ENCODE measurements around the gene LRP1.

Gene LRP1

DNA sequence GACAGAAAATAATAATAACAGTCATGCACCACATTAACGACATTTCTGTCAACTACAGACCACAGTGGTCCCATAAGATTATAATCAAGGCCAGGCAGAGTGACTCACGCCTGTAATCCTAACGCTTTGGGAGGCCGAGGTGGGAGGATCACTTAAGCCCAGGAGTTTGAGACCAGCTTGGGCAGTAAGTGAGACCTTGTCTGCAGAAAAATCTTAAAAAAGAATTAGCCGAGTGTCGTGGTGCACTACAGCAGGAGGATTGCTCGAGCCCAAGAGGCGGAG is 30.8 kb upstream of the LRP1 start:
- Histone ChIP-seq H3K4me2 (peak overlapping the region; percentile 14 to 99 (median 66); a peak in 14 of 22 replicates), H3K4me3 (no peak overlapping the region), H3K27ac (peak overlapping the region in 6 of 11 experiments; percentile 7 to 80 (median 32); a peak in 8 of 22 replicates), H3K9me3 (replicated peaks in 1 of 11) (no peaks in the 10 kb centered on the region), H3K36me3 (peaks cover 86 to 97% (median 93%) of the 10 kb centered on the region in 11 experiments), H3K4me1 (peaks cover 65 to 100% (median 86%) of the 10 kb centered on the region in 10 experiments), H3K9ac (peak overlapping the region in 9 of 11 experiments; percentile 21 to 71 (median 48); a peak in 8 of 22 replicates), H4K20me1 (peaks cover 17 to 99% (median 78%) of the 10 kb centered on the region in 11 experiments; a peak in 21 of 22 replicates), H3K27me3 (no peaks in the 10 kb centered on the region)
- TF ChIP-seq Cebpa-rat (IDR thresholded peaks at IDR 0.05): no peak

DNA sequence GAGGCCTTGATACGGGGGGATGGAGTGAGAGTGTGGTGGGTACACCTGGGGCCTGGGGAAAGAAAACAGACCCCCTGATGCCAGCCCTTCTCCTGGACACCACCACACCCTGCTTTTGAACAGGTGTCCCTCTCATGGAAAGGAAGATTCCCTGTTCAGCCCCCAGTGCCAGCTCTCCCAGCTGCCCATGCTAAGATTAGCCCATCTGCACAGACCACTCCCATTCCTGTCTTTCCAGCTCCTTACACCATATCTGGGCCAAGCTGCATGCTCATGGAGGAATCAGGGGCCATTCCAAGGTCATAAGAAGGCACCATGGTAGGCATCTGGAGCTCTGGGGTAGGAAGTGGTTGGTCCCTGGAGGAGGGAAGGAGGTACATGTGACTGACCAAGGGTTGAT is 29.7 kb upstream of the LRP1 start:
- Histone ChIP-seq H3K4me2 (peak overlapping the region; percentile 55 to 99 (median 69)), H3K36me3 (peaks cover 88 to 97% (median 94%) of the 10 kb centered on the region in 11 experiments), H3K4me1 (peaks cover 56 to 100% (median 87%) of the 10 kb centered on the region in 10 experiments), H3K9me3 (replicated peaks in 1 of 11) (no peaks in the 10 kb centered on the region), H4K20me1 (peaks cover 9 to 99% (median 70%) of the 10 kb centered on the region in 11 experiments; a peak in 21 of 22 replicates), H3K9ac (peak overlapping the region; percentile 11 to 65 (median 45); a peak in 16 of 22 replicates), H3K27me3 (no peaks in the 10 kb centered on the region), H3K27ac (peak overlapping the region in 10 of 11 experiments; percentile 19 to 60 (median 47); a peak in 19 of 22 replicates), H3K4me3 (no peak overlapping the region)
- no peak for TF ChIP-seq Cebpa-rat (IDR thresholded peaks at IDR 0.05)

DNA sequence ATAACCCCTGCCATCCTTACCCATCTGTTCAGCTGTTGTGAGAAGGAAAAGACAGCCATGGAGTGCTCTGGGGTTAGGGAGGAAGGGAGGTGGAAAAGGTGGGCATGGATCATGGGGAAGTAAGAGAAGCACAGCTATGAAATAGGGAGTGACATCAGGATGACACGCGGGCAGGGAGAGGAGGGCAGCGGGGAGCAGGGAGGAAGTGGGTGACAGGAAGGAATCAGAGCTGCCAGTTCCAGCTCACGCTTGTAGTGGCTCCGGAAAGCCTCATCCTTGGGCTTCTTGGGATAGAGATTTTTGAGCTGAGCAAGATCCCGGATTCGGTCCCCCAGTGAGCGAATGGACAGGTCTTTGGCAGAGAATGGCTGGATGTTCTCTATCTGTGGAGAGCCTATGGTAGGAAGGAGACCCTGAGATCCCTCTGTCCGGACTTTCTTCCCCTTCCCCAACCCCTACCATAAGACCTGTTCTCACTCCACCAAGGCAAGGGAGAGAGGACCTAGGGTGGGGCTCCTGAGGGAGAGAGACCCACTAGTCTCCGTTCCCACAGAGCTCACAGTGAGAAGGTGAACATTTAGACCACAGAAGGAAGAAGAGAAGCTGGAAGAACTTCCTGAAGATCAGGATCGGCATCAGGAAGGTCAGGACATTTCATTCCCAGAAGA is 29.1 kb upstream of the LRP1 start:
- H3K36me3 ChIP-seq: peaks cover 92 to 100% (median 98%) of the 10 kb centered on the region in 11 experiments
- H3K27me3 ChIP-seq: no peaks in the 10 kb centered on the region
- TF ChIP-seq Cebpa-rat (IDR thresholded peaks at IDR 0.05): no peak

DNA sequence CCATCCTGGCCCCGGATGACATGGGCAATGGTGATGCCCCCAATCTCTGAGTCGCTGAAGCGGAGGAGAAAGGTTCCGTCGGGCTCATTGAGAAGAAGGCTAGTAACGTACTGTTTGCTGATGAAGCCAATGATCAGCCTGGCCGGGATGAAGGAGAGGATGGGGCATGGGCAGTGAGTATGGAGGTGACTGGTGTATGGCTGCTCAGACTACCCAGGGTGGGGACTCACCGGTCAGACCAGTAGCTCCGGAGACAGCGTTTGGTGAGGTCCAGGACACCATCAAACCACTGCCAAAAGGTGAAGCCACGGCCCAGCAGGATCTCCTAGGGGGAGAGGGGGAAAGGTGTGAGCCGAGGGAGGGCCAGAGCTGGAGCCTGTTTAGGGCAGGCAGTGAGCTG is 28.5 kb upstream of the LRP1 start:
- Histone ChIP-seq H4K20me1 (peaks cover 3 to 100% (median 64%) of the 10 kb centered on the region in 11 experiments; a peak in 20 of 22 replicates), H3K4me2 (peak overlapping the region; percentile 55 to 99 (median 69); a peak in 20 of 22 replicates), H3K9me3 (replicated peaks in 1 of 11) (no peaks in the 10 kb centered on the region), H3K27me3 (no peaks in the 10 kb centered on the region), H3K4me3 (no peak overlapping the region; a peak in 2 of 20 replicates), H3K4me1 (peaks cover 45 to 100% (median 87%) of the 10 kb centered on the region in 10 experiments), H3K36me3 (peaks cover 92 to 100% (median 98%) of the 10 kb centered on the region in 11 experiments), H3K9ac (peak overlapping the region in 8 of 11 experiments; percentile 5 to 70 (median 38); a peak in 9 of 22 replicates), H3K27ac (peak overlapping the region in 10 of 11 experiments; percentile 12 to 60 (median 47); a peak in 14 of 22 replicates)
- TF ChIP-seq Cebpa-rat (IDR thresholded peaks at IDR 0.05): no peak

More for the DNA sequence above, 29.1 kb upstream of the LRP1 start:
- H3K4me3 ChIP-seq: no peak overlapping the region; a peak in 2 of 20 replicates
- peaks cover 51 to 100% (median 87%) of the 10 kb centered on the region in 10 experiments for H3K4me1 ChIP-seq
- peak overlapping the region; percentile 19 to 60 (median 47); a peak in 18 of 22 replicates for H3K27ac ChIP-seq
- peaks cover 8 to 100% (median 67%) of the 10 kb centered on the region in 11 experiments; a peak in 20 of 22 replicates for H4K20me1 ChIP-seq
- peak overlapping the region in 10 of 11 experiments; percentile 11 to 70 (median 48); a peak in 14 of 22 replicates for H3K9ac ChIP-seq
- H3K9me3 ChIP-seq (replicated peaks in 1 of 11): no peaks in the 10 kb centered on the region
- peak overlapping the region; percentile 55 to 99 (median 69) for H3K4me2 ChIP-seq

DNA sequence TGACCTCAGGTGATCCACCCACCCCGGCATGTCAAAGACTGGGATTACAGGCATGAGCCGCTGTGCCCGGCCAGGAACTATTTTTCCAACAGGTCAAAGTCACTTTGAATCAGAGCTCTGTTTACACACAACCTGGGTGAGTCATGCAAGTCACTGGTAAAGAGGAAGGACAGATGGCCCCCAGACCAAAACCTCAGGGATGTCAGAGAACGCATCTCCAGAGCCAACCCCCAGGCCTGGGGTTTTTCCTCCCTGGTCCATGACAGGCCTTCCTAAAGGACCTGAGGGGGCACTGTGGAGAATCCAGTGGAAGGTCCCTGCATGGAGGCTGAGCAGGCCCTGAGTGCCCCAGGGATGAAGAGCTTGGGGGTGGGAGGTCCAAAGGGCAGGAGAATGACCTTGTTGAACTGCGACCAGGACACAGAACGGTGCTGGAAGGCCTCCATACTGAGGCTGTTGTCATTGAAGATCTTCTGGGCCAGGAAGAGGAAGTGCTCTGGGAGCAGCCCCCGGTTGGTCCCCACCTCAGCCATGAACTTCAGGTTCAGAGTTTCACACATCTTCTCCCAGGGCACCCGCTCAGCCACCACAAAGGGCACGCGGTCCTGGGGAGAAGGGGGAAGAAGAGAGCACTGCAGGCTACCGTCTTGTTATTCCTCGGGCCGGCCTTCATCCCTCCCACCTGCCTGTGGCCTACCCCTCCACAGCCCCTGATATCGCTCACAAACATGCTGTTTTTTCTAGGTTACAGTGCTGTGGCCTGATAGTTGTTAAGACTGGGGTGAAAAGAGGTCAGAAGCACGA is 26.2 kb upstream of the LRP1 start:
- H3K4me1 ChIP-seq: peaks cover 32 to 100% (median 83%) of the 10 kb centered on the region in 10 experiments
- H3K9ac ChIP-seq: peak overlapping the region in 8 of 11 experiments; percentile 9 to 54 (median 38); a peak in 10 of 22 replicates
- H3K4me2 ChIP-seq: peak overlapping the region in 9 of 11 experiments; percentile 4 to 98 (median 53); a peak in 14 of 22 replicates
- TF ChIP-seq Cebpa-rat (IDR thresholded peaks at IDR 0.05): no peak
- no peak overlapping the region; a peak in 1 of 20 replicates for H3K4me3 ChIP-seq
- peak overlapping the region in 9 of 11 experiments; percentile 16 to 74 (median 56); a peak in 17 of 22 replicates for H3K27ac ChIP-seq
- no peaks in the 10 kb centered on the region for H3K9me3 ChIP-seq (replicated peaks in 1 of 11)
- peaks cover 92 to 100% (median 98%) of the 10 kb centered on the region in 11 experiments for H3K36me3 ChIP-seq
- H4K20me1 ChIP-seq: peaks cover 0 to 100% (median 64%) of the 10 kb centered on the region in 11 experiments; a peak in 20 of 22 replicates
- H3K27me3 ChIP-seq: no peaks in the 10 kb centered on the region

DNA sequence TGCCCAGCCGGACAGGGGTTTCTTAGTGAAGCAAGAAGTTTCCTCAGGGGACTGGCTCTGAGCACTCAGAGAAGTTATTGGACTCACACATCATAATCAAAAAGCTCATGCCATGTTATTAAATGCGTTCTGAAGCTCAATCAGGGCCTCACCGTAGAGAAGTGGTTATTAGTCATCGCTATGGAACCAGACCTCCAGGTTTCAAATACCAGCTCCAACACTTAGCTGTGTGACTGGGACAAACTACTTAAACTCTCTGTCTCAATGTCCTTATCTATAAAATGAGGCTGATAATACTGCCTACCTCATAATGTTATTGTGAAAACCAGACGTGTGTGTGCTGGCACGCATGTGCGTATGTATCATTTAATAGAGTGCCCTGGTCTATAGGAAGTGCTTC is 24.4 kb upstream of the LRP1 start:
- H3K27ac ChIP-seq: peak overlapping the region in 6 of 11 experiments; percentile 1 to 71 (median 48); a peak in 9 of 22 replicates
- peaks cover 0 to 100% (median 70%) of the 10 kb centered on the region in 11 experiments; a peak in 20 of 22 replicates for H4K20me1 ChIP-seq
- H3K4me3 ChIP-seq: no peak overlapping the region
- no peaks in the 10 kb centered on the region for H3K27me3 ChIP-seq
- peak overlapping the region in 8 of 11 experiments; percentile 8 to 98 (median 48); a peak in 13 of 22 replicates for H3K4me2 ChIP-seq
- H3K36me3 ChIP-seq: peaks cover 86 to 100% (median 98%) of the 10 kb centered on the region in 11 experiments
- H3K4me1 ChIP-seq: peaks cover 29 to 100% (median 81%) of the 10 kb centered on the region in 10 experiments
- H3K9me3 ChIP-seq (replicated peaks in 1 of 11): no peaks in the 10 kb centered on the region
- H3K9ac ChIP-seq: peak overlapping the region in 7 of 11 experiments; percentile 9 to 56 (median 28); a peak in 5 of 22 replicates
- no peak for TF ChIP-seq Cebpa-rat (IDR thresholded peaks at IDR 0.05)

DNA sequence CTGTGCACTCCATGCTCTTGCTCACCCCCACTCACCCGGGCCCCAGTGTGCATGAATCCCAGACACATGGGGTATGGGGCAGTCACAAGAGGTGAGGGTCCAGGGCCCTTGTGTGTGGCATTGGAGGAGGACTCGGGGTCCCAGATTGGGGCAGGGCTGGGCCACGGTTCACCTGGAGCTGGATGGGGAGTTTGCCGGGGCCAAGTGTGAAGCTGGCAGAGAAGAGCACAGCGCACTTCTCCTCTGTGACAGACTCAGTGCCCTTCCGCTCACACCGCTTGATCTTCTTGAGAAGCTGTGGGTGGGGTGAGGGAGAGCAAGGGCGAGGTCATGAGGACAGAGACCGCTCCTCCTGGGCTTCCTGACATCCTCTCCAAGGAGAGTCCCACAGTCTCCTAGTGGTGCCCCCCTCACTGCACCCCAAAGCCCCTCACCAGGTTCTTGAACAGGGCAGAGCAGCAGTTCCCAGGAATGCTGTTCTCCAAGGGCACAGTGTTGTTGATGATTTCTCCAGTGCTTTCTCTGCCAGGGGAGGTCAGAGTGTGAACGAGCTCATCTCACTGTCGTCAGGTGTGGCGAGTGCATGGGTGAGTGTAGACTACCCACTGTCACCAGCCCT is 23.9 kb upstream of the LRP1 start:
- Histone ChIP-seq H3K4me1 (peaks cover 29 to 100% (median 81%) of the 10 kb centered on the region in 10 experiments), H4K20me1 (peaks cover 1 to 100% (median 71%) of the 10 kb centered on the region in 11 experiments; a peak in 21 of 22 replicates), H3K36me3 (peaks cover 80 to 100% (median 93%) of the 10 kb centered on the region in 11 experiments), H3K9ac (peak overlapping the region in 6 of 11 experiments; percentile 9 to 56 (median 26); a peak in 5 of 22 replicates), H3K27ac (peak overlapping the region in 6 of 11 experiments; percentile 1 to 71 (median 29); a peak in 8 of 22 replicates), H3K9me3 (replicated peaks in 1 of 11) (no peaks in the 10 kb centered on the region), H3K4me2 (peak overlapping the region in 8 of 11 experiments; percentile 8 to 98 (median 48); a peak in 12 of 22 replicates), H3K27me3 (no peaks in the 10 kb centered on the region), H3K4me3 (no peak overlapping the region)
- no peak for TF ChIP-seq Cebpa-rat (IDR thresholded peaks at IDR 0.05)

Measured in BLaER1 treated with 17β-estradiol and CSF1 and Interleukin-3, amounts not matched to agents 10 nM and 100 nM (cell line).